ENCODE measurements around the gene SUSD2.

GRCh38 chr22:24184057-24184798 is 2.9 kb downstream of the SUSD2 start:
- TF ChIP-seq POLR2A (IDR thresholded peaks at IDR 0.05) (no peak), CTCF (IDR thresholded peaks at IDR 0.05) (no peak)
